ENCODE results near the gene PCID2.
A peak's percentile ranks its signal among the peaks of the same experiment; 100 is the strongest.

The PCID2 gene

GRCh38 chr13:113155982-113156655, 52.4 kb downstream of the PCID2 start:
- CTCF ChIA-PET: interaction anchor here (0.6 kb wide), 1 partner anchor 9 kb away, joined by 3 read pairs; no protein-coding TSS in a partner anchor
- POLR2A ChIA-PET: no interaction called here
- no peak for TF ChIP-seq CTCF (IDR thresholded peaks at IDR 0.05; ENCODE audit: control extremely low read depth, extremely low read depth, low read depth, missing control alignments)
- DNase-seq (ENCODE audit: extremely low spot score): no peak

GRCh38 chr13:113155201-113155600, 53.3 kb downstream of the PCID2 start:
- ChIA-PET CTCF (interaction anchor here (1.0 kb wide), 1 partner anchor 12 kb away, joined by 3 read pairs; no protein-coding TSS in a partner anchor), POLR2A (no interaction called here)
- no peak for TF ChIP-seq CTCF (IDR thresholded peaks at IDR 0.05; ENCODE audit: control extremely low read depth, extremely low read depth, low read depth, missing control alignments)
- no peak for DNase-seq (ENCODE audit: extremely low spot score)

DNA sequence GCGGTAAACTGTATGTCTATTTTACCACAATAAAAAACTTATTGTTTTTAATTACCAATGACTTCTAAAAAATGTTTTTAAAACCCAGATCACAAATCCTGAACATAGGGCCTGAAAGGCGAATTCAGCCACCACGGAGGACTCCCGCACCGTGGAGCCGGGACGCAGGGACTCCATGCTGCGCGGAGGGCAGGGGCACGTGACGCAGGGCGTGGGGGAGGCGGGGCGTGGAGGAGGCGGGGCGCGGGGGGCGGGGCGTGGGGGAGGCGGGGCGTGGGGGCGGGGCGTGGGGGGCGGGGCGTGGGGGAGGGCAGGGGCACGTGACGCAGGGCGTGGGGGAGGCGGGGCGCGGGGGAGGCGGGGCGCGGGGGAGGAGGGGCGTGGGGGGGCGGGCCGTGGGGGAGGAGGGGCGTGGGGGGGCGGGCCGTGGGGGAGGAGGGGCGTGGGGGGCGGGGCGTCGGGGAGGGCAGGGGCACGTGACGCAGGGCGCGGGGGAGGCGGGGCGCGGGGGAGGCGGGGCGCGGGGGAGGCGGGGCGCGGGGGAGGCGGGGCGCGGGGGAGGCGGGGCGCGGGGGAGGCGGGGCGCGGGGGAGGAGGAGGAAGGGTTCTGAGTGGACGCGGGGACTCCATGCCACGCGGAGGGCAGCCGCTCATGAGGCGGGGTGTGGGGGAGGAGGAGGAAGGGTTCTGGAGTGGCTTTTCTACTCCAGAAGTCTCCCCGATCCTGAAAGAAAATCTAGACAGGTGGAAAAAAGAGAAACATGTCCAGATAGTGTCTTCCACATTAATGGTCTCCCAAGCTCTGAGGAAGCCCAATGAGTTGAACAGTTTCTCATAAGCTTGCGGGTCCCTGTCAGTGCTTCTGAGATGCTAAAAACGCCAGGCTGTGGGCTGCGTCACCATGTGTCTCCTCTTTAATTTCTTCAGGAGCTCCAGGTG, 54.4 kb downstream of the PCID2 start:
- CTCF ChIA-PET: interaction anchor here (1.0 kb wide), 1 partner anchor 13 kb away, joined by 3 read pairs; no protein-coding TSS in a partner anchor
- POLR2A ChIA-PET: no interaction called here
- DNase-seq (ENCODE audit: extremely low spot score): peak; percentile 77
- no peak for TF ChIP-seq CTCF (IDR thresholded peaks at IDR 0.05; ENCODE audit: control extremely low read depth, extremely low read depth, low read depth, missing control alignments)

DNA sequence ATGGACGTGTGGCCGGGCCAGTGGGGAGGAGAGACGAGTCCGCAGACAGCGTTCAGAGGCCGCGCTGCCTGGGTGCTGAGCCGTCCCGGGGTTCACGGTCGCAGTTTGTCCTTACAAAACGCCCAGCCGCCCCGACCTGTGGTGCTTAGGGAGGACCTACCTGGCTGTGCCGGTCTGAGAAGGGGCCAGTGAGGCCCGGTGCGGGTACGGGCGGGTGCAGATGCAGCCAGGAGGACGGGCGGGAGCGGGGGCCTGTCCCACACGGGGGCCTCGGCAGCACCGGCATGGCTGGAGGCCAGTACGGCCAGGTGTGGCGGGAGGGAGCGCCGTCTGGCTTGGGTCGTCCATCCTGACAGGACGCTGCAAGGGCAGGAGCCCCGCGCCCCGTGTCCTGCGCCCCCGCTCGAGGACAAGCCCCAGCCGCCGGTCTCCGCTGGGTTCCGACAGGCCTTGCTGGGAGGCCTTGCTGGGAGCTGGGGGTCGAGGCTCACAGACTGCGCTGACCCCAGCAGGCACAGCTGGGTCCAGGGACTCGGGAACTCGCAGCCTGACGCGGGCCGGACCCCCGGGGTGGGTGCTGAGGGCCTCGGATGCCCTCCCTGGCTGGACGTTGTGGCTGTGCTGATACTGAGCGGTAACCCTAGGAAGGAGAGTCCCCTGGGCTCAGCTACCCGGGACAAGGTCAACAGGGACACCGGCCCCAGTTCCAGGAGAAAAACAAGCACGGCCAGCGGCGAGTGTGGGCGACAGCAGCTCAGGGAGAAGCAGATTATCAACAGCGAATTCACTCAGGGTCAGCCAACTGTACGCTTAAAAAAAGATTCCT, 55.3 kb downstream of the PCID2 start:
- ChIA-PET CTCF (no interaction called here), POLR2A (no interaction called here)
- no peak for TF ChIP-seq CTCF (IDR thresholded peaks at IDR 0.05; ENCODE audit: control extremely low read depth, extremely low read depth, low read depth, missing control alignments)
- no peak for DNase-seq (ENCODE audit: extremely low spot score)

- POLR2A ChIA-PET: no interaction called here
- no peak for TF ChIP-seq CTCF (IDR thresholded peaks at IDR 0.05; ENCODE audit: control extremely low read depth, extremely low read depth, low read depth, missing control alignments)
- CTCF ChIA-PET: no interaction called here
- DNase-seq (ENCODE audit: extremely low spot score): no peak
Measured at GRCh38 chr13:113152691-113152983, 55.8 kb downstream of the PCID2 start.
